K562 (cell line): ENCODE data around the gene C16orf89. TPM values are rescaled to one million over a fixed set of nuclear protein-coding genes. Genes with fewer than 3 reads are reported as not detected.

Experiments used
- ATAC-seq: fragments of 200-7000 bp; cut with Tn5 transposase; 3 replicates; pipeline ENCODE4 v1.9.1; 2020; ENCODE audit warnings: moderate library complexity
- BruUV-seq: library from RNA; stranded (reverse); fragments of 400-500 nt; replicated peaks from 2 replicates; lab custom pipeline; 2021; lab: Mats Ljungman, UMichigan
- CTCF ChIA-PET: fragments of 300-600 bp; formaldehyde crosslinking; extraction: SDS; loops from one replicate; lab custom pipeline; 2021; ENCODE audit warnings: low intra/inter-chr PET ratio; lab: Yijun Ruan, JAX
- POLR2A ChIA-PET: fragments of 300-600, 350-650 bp; sonication (Branson Sonifier 250); formaldehyde crosslinking; extraction: SDS; loops from one replicate; lab custom pipeline; 2021; ENCODE audit warnings: antibody characterized with exemption, inconsistent platforms; lab: Yijun Ruan, JAX
- DNase-seq, 4 experiments: peaks; one replicate each; pipeline versions ENCODE4 v3.0.0 to v3.0.0-alpha.2; 2011 to 2018; ENCODE audit warnings: low spot score in 3 of 4, mixed read lengths in 3 of 4; ENCODE audit errors: extremely low read depth in 1 of 4
- FAIRE-seq: peaks from 2 replicates; lab custom pipeline; 2011; peaks lifted over from hg19 to GRCh38; lab: Jason Lieb, UNC
- H2AFZ ChIP-seq: 2 replicates; pipeline ENCODE4 v1.6.0; 2011; ENCODE audit warnings: low read depth, low read length, control low read depth, inconsistent platforms
- H3K27ac ChIP-seq: fragments of 200-600 bp; 3 replicates; pipeline ENCODE4 v1.8.0; 2011; ENCODE audit warnings: low read depth, mild to moderate bottlenecking, control low read depth, inconsistent platforms, low read length, moderate library complexity, mixed read lengths; ENCODE audit errors: extremely low read depth
- H3K27me3 ChIP-seq, 2 experiments: fragments of 300-600 bp in 1 of 2; 2 replicates in 1 of 2; 3 replicates in 1 of 2; pipeline versions ENCODE4 v1.6.0 to v1.8.0; 2011; ENCODE audit warnings: inconsistent platforms in 2 of 2, low read length in 2 of 2, mild to moderate bottlenecking in 1 of 2, mixed read lengths in 1 of 2, moderate library complexity in 1 of 2; ENCODE audit not compliant: control insufficient read depth in 2 of 2, insufficient read depth in 2 of 2
- H3K36me3 ChIP-seq: fragments of 300-600 bp; 3 replicates; pipeline ENCODE4 v1.8.0; 2011; ENCODE audit warnings: mild to moderate bottlenecking, low read length, inconsistent platforms; ENCODE audit not compliant: control insufficient read depth, insufficient read depth
- H3K4me1 ChIP-seq, 2 experiments: fragments of 200-600 bp in 1 of 2; replicated peaks in 1 of 2; 2 replicates in 1 of 2; 3 replicates in 1 of 2; pipeline versions ENCODE4 v1.5.1 to v1.8.0; 2011; ENCODE audit warnings: inconsistent platforms in 2 of 2, low read length in 2 of 2, mild to moderate bottlenecking in 1 of 2, mixed read lengths in 1 of 2, moderate library complexity in 1 of 2; ENCODE audit not compliant: control insufficient read depth in 2 of 2, insufficient read depth in 2 of 2
- H3K4me2 ChIP-seq: 2 replicates; pipeline ENCODE4 v1.6.1; 2011; ENCODE audit warnings: low read length, control low read depth, inconsistent platforms, mixed read lengths; ENCODE audit not compliant: insufficient read depth
- H3K4me3 ChIP-seq: fragments of 200-600 bp; sonication (generic), shearing (Covaris generic); 2 replicates; pipeline ENCODE4 v1.5.1; 2016; ENCODE audit warnings: control low read depth, inconsistent platforms
- H3K79me2 ChIP-seq: fragments of 200-600 bp; 3 replicates; pipeline ENCODE4 v1.8.0; 2011; ENCODE audit warnings: low read length, inconsistent platforms; ENCODE audit not compliant: control insufficient read depth, insufficient read depth
- H3K9ac ChIP-seq, 2 experiments: 2 replicates each; pipeline versions ENCODE4 v1.6.0 to v1.6.1; 2011; ENCODE audit warnings: low read depth in 2 of 2, low read length in 2 of 2, control low read depth in 1 of 2, inconsistent platforms in 1 of 2, mild to moderate bottlenecking in 1 of 2, mixed read lengths in 1 of 2; ENCODE audit not compliant: insufficient read depth in 1 of 2
- H3K9me1 ChIP-seq: one replicate; pipeline ENCODE4 v1.6.0; 2011; ENCODE audit warnings: inconsistent platforms, mild to moderate bottlenecking, low read length, moderate library complexity; ENCODE audit not compliant: control insufficient read depth, insufficient read depth
- H3K9me3 ChIP-seq: replicated peaks from 2 replicates; pipeline ENCODE4 v1.5.1; 2011; ENCODE audit warnings: low read depth, low read length, inconsistent platforms; ENCODE audit not compliant: control insufficient read depth, insufficient read depth
- H4K20me1 ChIP-seq: replicated peaks from 2 replicates; pipeline ENCODE4 v1.6.1; 2011; ENCODE audit warnings: low read length, inconsistent platforms, mixed read lengths; ENCODE audit not compliant: control insufficient read depth, insufficient read depth
- KAT8 ChIP-seq: fragments of 450-650 bp; IDR thresholded peaks from 2 replicates; pipeline ENCODE4 v1.6.1; 2016; ENCODE audit warnings: low read depth, mild to moderate bottlenecking
- KLF10 ChIP-seq: fragments of 250-450 bp; sonication (Bioruptor Pico); IDR thresholded peaks from 2 replicates; pipeline ENCODE4 v1.6.1; 2021; ENCODE audit warnings: matching md5 sums
- MAFK ChIP-seq: IDR thresholded peaks from 2 replicates; pipeline ENCODE4 v1.6.1; 2011; ENCODE audit warnings: low read length, improper control_type of control experiment
- PHF21A ChIP-seq: fragments of 450-650 bp; IDR thresholded peaks from 2 replicates; pipeline ENCODE4 v1.6.1; 2017; ENCODE audit warnings: low read depth, borderline replicate concordance
- SMAD4 ChIP-seq: fragments of 250-450 bp; sonication (Bioruptor Pico); conservative IDR thresholded peaks from 2 replicates; pipeline ENCODE4 v1.8.0; 2021; ENCODE audit warnings: inconsistent platforms, mild to moderate bottlenecking, moderate library complexity
- YY1 ChIP-seq, 3 experiments: IDR thresholded peaks; 2 replicates each; pipeline ENCODE4 v1.6.1; 2011; ENCODE audit warnings: low read length in 2 of 3, mild to moderate bottlenecking in 2 of 3, moderate library complexity in 2 of 3, borderline replicate concordance in 1 of 3, control low read depth in 1 of 3, low read depth in 1 of 3; ENCODE audit not compliant: insufficient read depth in 3 of 3, insufficient replicate concordance in 2 of 3, control insufficient read depth in 1 of 3, insufficient read length in 1 of 3; ENCODE audit errors: extremely low read depth in 1 of 3
- ZNF263 ChIP-seq: sonication (generic); formaldehyde crosslinking; IDR thresholded peaks from 2 replicates; pipeline ENCODE4 v1.8.0; 2022; ENCODE audit warnings: mild to moderate bottlenecking, missing genetic modification reagents, borderline replicate concordance
- WGBS: fragments of 100-300 bp; shearing (Covaris generic); methylation state at CpG from one replicate; pipeline ENCODE4 v1.1.6; 2016; ENCODE audit warnings: low coverage, mixed read lengths; ENCODE audit not compliant: insufficient coverage; ENCODE audit errors: missing lambda C conversion rate; 5-methylcytosine and 5-hydroxymethylcytosine counted together
- in situ Hi-C: fragments of 300-500 bp; cut with MboI; formaldehyde crosslinking; loops from 4 replicates; pipeline ENCODE4 v1.15.0; 2018; ENCODE audit warnings: inconsistent platforms, mixed read lengths
- intact Hi-C: fragments of 100-400 bp; cut with micrococcal nuclease; formaldehyde crosslinking; loops from 2 replicates; pipeline ENCODE4 v1.14.2; 2022
- polyA plus RNA-seq, 8 experiments: library from polyadenylated mRNA; depleted of rRNA in 4 of 8; stranded (reverse) in 5 of 8; unstranded in 3 of 8; fragments of >200 nt; fragmentation: Nextera tagmentation in 2 of 8; fragmentation: Illumina TruSeq in 1 of 8; extraction: Ambion mirVana in 2 of 8; extraction: Trizol in 1 of 8; gene quantifications; 2 replicates each; pipeline versions ENCODE4 v1.2.1 to v1.2.3, GENCODE V29; 2011 to 2014; ENCODE audit warnings: inconsistent platforms in 1 of 8, missing spikeins in 1 of 8
- total RNA-seq, 7 experiments: library from RNA; depleted of rRNA in 6 of 7; stranded (reverse); fragments of >200 nt in 6 of 7; fragmentation: Illumina TruSeq in 2 of 7; extraction: Trizol in 2 of 7; gene quantifications; 2 replicates each; pipeline versions ENCODE4 v1.2.1 to v1.2.3, GENCODE V29; 2011 to 2021; ENCODE audit warnings: low replicate concordance in 1 of 7
- TF ChIP-seq, protein P1 (sequence below), 2 experiments: fragments of 450-650 bp in 1 of 2; sonication (generic) in 1 of 2; formaldehyde crosslinking in 1 of 2; IDR thresholded peaks in 1 of 2; conservative IDR thresholded peaks in 1 of 2; 2 replicates each; pipeline versions ENCODE4 v1.6.1 to v1.8.1; 2016 to 2023; ENCODE audit warnings: mild to moderate bottlenecking in 2 of 2, moderate library complexity in 2 of 2, inconsistent platforms in 1 of 2, missing genetic modification reagents in 1 of 2
- TF ChIP-seq, protein P2 (sequence below): fragments of 250-450 bp; sonication (Bioruptor Pico); IDR thresholded peaks from 2 replicates; pipeline ENCODE4 v1.8.0; 2021; ENCODE audit warnings: mild to moderate bottlenecking, moderate library complexity
- TF ChIP-seq, protein P3 (sequence below): fragments of 450-650 bp; IDR thresholded peaks from 2 replicates; pipeline ENCODE4 v1.6.1; 2017; ENCODE audit warnings: antibody characterized with exemption, mild to moderate bottlenecking

The C16orf89 gene
- total and polyA plus RNA-seq, 9 of the 15 experiments (the other 6 are each of a cell fraction or from before 2014, with no cell fraction given): not detected

DNA sequence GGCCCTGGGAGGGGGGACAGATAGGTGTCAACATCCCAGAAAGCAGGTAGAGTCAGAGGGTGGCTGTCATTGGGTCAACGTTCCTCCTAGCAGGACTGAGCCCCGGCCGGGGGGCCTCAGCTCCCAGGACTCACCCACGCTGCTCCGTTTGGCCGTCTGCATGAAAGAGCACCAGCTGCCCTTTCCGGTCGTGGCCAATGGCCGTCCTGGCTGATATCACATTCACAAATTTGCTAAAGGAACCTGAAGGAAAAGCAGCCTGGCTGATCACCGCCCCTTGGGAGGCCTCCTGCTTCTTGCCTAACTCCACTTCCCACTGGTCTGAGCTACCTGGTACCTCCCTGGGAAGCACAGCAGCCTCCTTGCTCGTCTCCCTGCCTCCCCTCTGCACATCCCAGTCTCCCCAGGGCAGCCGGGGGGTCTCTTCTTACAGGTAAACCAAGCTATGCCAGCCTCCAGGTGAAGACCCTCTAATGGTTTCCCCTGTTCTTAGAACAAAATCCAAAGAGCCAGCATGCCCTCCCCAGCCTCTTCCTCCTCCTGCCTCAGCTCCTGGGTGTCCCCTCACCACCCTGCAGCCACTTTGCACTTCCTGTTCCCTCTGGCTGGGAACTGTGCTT, 35.4 kb downstream of the C16orf89 start:
- BruUV-seq: no TSS peak
- no peaks in the 10 kb centered on the region for H3K36me3 ChIP-seq
- no peaks in the 10 kb centered on the region for H3K9me3 ChIP-seq
- H3K79me2 ChIP-seq: no peaks in the 10 kb centered on the region
- POLR2A ChIA-PET: interaction anchor here (0.6 to 0.7 kb wide), 2 partner anchors 61 to 160 kb away, joined by 3 read pairs; no protein-coding TSS in a partner anchor
- H4K20me1 ChIP-seq: no peaks in the 10 kb centered on the region
- H3K27me3 ChIP-seq: no peaks in the 10 kb centered on the region
- CTCF ChIA-PET: no interaction called here
- WGBS: 60% methylated on average over 9 of the region's 12 CpGs
- no peak for ATAC-seq
- TF ChIP-seq PHF21A: no peak
- TF ChIP-seq, protein P1, sequence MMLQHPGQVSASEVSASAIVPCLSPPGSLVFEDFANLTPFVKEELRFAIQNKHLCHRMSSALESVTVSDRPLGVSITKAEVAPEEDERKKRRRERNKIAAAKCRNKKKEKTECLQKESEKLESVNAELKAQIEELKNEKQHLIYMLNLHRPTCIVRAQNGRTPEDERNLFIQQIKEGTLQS (IDR thresholded peaks at IDR 0.05): no peak
- TF ChIP-seq, protein P1 (CRISPR knock-in tag; conservative IDR thresholded peaks at IDR 0.05): no peak
- no peak for TF ChIP-seq SMAD4
- TF ChIP-seq, protein P2, sequence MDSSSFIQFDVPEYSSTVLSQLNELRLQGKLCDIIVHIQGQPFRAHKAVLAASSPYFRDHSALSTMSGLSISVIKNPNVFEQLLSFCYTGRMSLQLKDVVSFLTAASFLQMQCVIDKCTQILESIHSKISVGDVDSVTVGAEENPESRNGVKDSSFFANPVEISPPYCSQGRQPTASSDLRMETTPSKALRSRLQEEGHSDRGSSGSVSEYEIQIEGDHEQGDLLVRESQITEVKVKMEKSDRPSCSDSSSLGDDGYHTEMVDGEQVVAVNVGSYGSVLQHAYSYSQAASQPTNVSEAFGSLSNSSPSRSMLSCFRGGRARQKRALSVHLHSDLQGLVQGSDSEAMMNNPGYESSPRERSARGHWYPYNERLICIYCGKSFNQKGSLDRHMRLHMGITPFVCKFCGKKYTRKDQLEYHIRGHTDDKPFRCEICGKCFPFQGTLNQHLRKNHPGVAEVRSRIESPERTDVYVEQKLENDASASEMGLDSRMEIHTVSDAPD (CRISPR knock-in tag): no peak
- TF ChIP-seq ZNF263 (CRISPR knock-in tag): no peak
- no peak for TF ChIP-seq KAT8
- TF ChIP-seq MAFK: no peak
- TF ChIP-seq KLF10 (CRISPR knock-in tag): no peak
- TF ChIP-seq, protein P3, sequence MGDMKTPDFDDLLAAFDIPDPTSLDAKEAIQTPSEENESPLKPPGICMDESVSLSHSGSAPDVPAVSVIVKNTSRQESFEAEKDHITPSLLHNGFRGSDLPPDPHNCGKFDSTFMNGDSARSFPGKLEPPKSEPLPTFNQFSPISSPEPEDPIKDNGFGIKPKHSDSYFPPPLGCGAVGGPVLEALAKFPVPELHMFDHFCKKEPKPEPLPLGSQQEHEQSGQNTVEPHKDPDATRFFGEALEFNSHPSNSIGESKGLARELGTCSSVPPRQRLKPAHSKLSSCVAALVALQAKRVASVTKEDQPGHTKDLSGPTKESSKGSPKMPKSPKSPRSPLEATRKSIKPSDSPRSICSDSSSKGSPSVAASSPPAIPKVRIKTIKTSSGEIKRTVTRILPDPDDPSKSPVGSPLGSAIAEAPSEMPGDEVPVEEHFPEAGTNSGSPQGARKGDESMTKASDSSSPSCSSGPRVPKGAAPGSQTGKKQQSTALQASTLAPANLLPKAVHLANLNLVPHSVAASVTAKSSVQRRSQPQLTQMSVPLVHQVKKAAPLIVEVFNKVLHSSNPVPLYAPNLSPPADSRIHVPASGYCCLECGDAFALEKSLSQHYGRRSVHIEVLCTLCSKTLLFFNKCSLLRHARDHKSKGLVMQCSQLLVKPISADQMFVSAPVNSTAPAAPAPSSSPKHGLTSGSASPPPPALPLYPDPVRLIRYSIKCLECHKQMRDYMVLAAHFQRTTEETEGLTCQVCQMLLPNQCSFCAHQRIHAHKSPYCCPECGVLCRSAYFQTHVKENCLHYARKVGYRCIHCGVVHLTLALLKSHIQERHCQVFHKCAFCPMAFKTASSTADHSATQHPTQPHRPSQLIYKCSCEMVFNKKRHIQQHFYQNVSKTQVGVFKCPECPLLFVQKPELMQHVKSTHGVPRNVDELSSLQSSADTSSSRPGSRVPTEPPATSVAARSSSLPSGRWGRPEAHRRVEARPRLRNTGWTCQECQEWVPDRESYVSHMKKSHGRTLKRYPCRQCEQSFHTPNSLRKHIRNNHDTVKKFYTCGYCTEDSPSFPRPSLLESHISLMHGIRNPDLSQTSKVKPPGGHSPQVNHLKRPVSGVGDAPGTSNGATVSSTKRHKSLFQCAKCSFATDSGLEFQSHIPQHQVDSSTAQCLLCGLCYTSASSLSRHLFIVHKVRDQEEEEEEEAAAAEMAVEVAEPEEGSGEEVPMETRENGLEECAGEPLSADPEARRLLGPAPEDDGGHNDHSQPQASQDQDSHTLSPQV: no peak
- no peak for TF ChIP-seq YY1 (IDR thresholded peaks at IDR 0.05; ENCODE audit: borderline replicate concordance in 1 of 3, control insufficient read depth in 1 of 3, extremely low read depth in 1 of 3, insufficient read depth in 3 of 3, insufficient read length in 1 of 3, insufficient replicate concordance in 2 of 3, low read depth in 1 of 3, low read length in 2 of 3)
- no peak for FAIRE-seq
- no peak for DNase-seq
- in situ Hi-C loops (no loop called here), intact Hi-C loops (no loop called here)
- H3K4me3 ChIP-seq: no peak overlapping the region
- H3K9ac ChIP-seq: no peak overlapping the region
- no peak overlapping the region for H3K4me2 ChIP-seq
- H3K4me1 ChIP-seq: peaks cover 15 to 21% of the 10 kb centered on the region in 2 experiments; a peak in 4 of 5 replicates
- no peak overlapping the region for H3K27ac ChIP-seq
- H2AFZ ChIP-seq: no peak overlapping the region
- no peaks in the 10 kb centered on the region for H3K9me1 ChIP-seq
